GM19023 (cell line): Measurements from ENCODE around the gene NXN.
"Not testable (repeated sequence)": the region's sequence is repeated elsewhere in the genome, so short reads cannot be mapped to it uniquely, and the experiment has no call there.

Experiments used
- ATAC-seq: cut with Tn5 transposase; IDR thresholded peaks from one replicate; pipeline ENCODE4 v1.9.1; 2021; ENCODE audit warnings: mild to moderate bottlenecking, moderate library complexity; ENCODE audit not compliant: unreplicated experiment

Gene NXN

GRCh38 chr17:749359-749758, 230.2 kb downstream of the NXN start:
- ATAC-seq, result not testable (repeated sequence)
